ENCODE results near the gene STRN3. TPM values are rescaled to one million over a fixed set of nuclear protein-coding genes. Genes with fewer than 3 reads are reported as not detected.
"Not testable (repeated sequence)": the region's sequence is repeated elsewhere in the genome, so short reads cannot be mapped to it uniquely, and the experiment has no call there.

STRN3 gene
- total RNA-seq, 4 donors from 2014 or later = 21.5 to 50.0 (median 29.5) TPM

DNA sequence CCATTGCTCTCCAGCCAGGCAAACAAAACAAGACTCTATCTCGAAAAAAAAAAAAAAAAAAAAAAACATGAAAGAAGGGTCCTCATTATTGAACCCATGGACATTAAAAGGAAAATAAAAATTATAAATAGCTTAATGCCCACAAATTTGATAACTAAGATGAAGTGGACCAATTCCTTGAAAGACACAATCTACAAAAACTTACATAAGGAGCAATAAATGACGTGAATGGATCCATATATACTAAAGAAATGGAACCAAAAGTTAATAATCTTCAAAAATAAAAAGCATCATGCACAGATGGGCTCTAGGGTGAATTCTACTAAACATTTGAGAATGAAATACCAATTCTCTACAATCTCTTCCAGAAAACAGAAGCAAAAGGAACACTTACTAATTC is 48.4 kb downstream of the STRN3 start:
- Histone ChIP-seq H3K4me1 (peaks cover 31% of the 10 kb centered on the region), H3K4me3 (no peak overlapping the region), H3K9me3 (no peaks in the 10 kb centered on the region), H3K27ac (no peak overlapping the region), H3K27me3 (no peaks in the 10 kb centered on the region), H3K36me3 (no peaks in the 10 kb centered on the region)
- 77% methylated on average over 2 of the region's 2 CpGs for WGBS
- DNase-seq (ENCODE audit: low spot score in 2 of 2) = no peak
- TF ChIP-seq EP300 (IDR thresholded peaks at IDR 0.05) (no peak), POLR2A (IDR thresholded peaks at IDR 0.05) (no peak), POLR2AphosphoS5 (IDR thresholded peaks at IDR 0.05) (no peak)
- TF ChIP-seq, protein P1, sequence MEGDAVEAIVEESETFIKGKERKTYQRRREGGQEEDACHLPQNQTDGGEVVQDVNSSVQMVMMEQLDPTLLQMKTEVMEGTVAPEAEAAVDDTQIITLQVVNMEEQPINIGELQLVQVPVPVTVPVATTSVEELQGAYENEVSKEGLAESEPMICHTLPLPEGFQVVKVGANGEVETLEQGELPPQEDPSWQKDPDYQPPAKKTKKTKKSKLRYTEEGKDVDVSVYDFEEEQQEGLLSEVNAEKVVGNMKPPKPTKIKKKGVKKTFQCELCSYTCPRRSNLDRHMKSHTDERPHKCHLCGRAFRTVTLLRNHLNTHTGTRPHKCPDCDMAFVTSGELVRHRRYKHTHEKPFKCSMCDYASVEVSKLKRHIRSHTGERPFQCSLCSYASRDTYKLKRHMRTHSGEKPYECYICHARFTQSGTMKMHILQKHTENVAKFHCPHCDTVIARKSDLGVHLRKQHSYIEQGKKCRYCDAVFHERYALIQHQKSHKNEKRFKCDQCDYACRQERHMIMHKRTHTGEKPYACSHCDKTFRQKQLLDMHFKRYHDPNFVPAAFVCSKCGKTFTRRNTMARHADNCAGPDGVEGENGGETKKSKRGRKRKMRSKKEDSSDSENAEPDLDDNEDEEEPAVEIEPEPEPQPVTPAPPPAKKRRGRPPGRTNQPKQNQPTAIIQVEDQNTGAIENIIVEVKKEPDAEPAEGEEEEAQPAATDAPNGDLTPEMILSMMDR (IDR thresholded peaks at IDR 0.05) = no peak

DNA sequence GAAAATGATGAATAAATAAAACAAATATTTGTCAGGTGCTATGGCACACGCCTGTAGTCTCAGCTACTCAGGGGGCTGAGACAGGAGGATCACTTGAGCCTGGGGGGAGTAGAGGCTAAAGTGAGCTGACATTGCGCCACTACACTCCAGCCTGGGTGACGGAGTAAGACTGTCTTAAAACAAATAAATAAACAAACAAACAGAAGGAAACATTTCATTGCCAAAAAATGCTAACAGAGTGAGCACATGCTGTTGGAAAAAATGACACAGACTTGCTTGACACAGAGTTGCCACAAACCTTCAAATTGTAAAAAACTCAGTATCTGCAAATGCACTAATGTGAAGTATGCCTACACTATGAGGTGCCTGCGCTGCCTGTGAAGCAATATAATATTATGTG is 51.6 kb downstream of the STRN3 start:
- peaks cover 29% of the 10 kb centered on the region for H3K4me1 ChIP-seq

DNA sequence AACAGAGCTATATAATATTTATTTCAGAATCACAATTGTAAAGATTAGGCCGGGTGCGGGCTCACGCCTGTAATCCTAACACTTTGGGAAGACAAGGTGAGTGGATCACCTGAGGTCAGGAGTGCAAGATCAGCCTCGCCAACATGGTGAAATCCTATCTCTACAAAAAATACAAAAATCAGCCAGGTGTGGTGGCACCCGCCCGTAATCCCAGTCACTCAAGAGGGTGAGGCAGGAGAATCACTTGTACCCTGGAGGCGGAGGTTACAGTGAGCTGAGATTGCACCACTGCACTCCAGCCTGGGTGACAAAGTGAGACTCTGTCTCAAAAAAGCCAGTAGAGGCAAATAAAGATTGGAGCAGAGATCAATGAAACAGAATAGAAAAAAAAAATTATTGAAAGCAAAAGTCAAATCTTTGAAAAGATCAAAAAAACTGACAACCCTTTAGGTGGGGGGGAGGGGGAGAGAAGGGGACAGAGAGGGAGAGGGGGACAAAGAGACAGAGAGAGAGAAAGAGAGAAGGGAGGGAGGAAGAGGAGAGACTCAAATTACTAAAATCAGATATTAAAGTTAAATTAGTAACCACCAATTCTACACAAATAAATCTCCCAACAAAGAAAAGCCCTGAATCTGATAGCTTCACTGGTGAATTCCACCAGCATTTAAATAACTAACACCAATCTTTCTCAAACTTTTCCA is 53.1 kb downstream of the STRN3 start:
- Histone ChIP-seq H3K27ac (no peak overlapping the region), H3K4me1 (peaks cover 29% of the 10 kb centered on the region), H3K9me3 (no peaks in the 10 kb centered on the region), H3K27me3 (no peaks in the 10 kb centered on the region), H3K4me3 (no peak overlapping the region), H3K36me3 (no peaks in the 10 kb centered on the region)
- no peak for DNase-seq (ENCODE audit: low spot score in 2 of 2)
- TF ChIP-seq EP300 (IDR thresholded peaks at IDR 0.05) (no peak), POLR2AphosphoS5 (IDR thresholded peaks at IDR 0.05) (no peak), POLR2A (IDR thresholded peaks at IDR 0.05) (no peak)
- TF ChIP-seq, protein P1 (IDR thresholded peaks at IDR 0.05) = no peak
- 81% methylated on average over 7 of the region's 7 CpGs for WGBS

More for the DNA sequence above, 51.6 kb downstream of the STRN3 start:
- H3K4me3 ChIP-seq = no peak overlapping the region
- DNase-seq (ENCODE audit: low spot score in 2 of 2) = no peak
- TF ChIP-seq EP300 (IDR thresholded peaks at IDR 0.05) (no peak), POLR2A (IDR thresholded peaks at IDR 0.05) (no peak), POLR2AphosphoS5 (IDR thresholded peaks at IDR 0.05) (no peak)
- TF ChIP-seq, protein P1 (IDR thresholded peaks at IDR 0.05) = no peak
- 80% methylated on average over 4 of the region's 4 CpGs for WGBS
- H3K27ac ChIP-seq = no peak overlapping the region
- H3K9me3 ChIP-seq = no peaks in the 10 kb centered on the region
- no peaks in the 10 kb centered on the region for H3K27me3 ChIP-seq
- H3K36me3 ChIP-seq = no peaks in the 10 kb centered on the region

DNA sequence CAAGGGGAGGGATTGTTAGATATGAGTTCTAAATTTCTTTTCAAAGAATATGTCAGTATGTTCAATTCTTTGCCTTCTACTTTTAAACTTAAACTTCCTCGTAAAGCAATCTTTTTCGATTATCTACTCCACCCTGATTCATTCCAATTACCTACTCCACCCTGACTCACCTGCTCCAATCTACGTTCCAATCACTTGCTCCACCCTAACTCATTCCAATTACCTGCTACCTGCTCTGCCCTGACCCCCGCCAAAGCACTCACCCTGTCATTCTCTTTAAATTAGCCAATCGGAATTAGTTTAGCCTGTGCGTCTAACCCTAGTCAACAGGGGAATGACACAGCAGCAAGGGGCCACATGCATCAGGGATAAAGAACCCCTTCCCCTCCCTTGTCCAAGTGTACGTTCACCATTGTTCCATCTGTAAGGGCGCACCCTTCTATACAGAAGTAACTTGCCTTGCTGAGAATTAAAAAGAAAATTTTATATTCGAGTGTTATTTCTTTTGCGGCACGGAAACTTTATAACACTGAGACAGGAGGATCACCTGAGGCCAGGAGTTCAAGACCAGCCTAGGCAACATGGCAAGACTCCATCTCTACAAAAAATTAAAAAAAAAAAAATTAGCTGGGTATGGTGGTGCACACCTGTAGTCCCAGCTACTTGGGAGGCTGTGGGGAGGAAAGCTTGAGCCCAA is 54.0 kb downstream of the STRN3 start:
- H3K36me3 ChIP-seq; H3K27me3 ChIP-seq; H3K4me3 ChIP-seq; H3K27ac ChIP-seq; DNase-seq (ENCODE audit: low spot score in 2 of 2); H3K9me3 ChIP-seq: not testable (repeated sequence)
- peaks cover 29% of the 10 kb centered on the region for H3K4me1 ChIP-seq
- 92% methylated on average over 11 of the region's 11 CpGs for WGBS

DNA sequence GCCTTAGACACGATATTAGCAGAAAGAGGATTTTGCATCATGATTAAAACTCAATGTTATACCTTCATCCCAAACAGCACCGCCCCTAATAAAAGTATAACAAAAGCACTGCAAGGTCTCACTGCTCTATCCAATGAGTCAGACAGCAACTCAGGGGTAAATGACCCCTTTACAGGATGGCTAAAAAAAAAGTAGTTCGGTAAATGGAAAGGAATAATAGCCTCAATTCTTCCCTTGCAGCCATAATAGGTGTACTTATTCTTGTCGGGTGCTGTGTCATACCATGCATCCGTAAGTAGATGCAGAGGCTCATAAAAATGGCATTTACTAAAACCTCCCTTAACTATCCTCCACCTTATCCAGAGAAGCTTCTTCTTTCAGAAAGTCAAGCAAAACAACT is 54.6 kb downstream of the STRN3 start:
- WGBS = 92% methylated on average over 5 of the region's 5 CpGs

DNA sequence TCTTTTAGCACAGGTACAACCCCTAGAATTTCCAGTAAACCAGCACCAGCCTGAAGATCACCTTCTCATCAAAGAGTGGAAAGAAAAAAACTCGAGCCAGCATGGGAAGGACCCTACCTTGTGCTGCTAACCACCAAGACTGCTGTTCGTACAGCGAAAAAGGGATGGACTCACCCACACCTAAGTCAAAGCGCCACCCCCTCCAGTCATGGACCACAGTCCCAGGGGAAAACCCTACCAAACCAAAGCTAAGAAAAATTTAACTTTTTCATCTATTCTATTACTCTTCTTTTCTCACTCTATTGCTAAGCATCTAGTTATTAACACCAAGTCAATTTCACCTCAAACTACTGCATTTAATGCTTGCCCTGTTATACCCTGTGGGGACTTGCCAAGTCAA is 56.4 kb downstream of the STRN3 start:
- not testable (repeated sequence) for DNase-seq (ENCODE audit: low spot score in 2 of 2); H3K27ac ChIP-seq; H3K36me3 ChIP-seq; H3K27me3 ChIP-seq; H3K4me3 ChIP-seq
- H3K4me1 ChIP-seq = peaks cover 20% of the 10 kb centered on the region
- 90% methylated on average over 4 of the region's 4 CpGs for WGBS
- peaks cover 16% of the 10 kb centered on the region for H3K9me3 ChIP-seq

More for the DNA sequence above, 54.6 kb downstream of the STRN3 start:
- DNase-seq (ENCODE audit: low spot score in 2 of 2) = no peak
- peaks cover 4% of the 10 kb centered on the region for H3K36me3 ChIP-seq
- H3K27me3 ChIP-seq = no peaks in the 10 kb centered on the region
- peaks cover 26% of the 10 kb centered on the region for H3K4me1 ChIP-seq
- H3K4me3 ChIP-seq = no peak overlapping the region
- TF ChIP-seq POLR2AphosphoS5 (IDR thresholded peaks at IDR 0.05) (no peak), EP300 (IDR thresholded peaks at IDR 0.05) (no peak), POLR2A (IDR thresholded peaks at IDR 0.05) (no peak)
- TF ChIP-seq, protein P1 (IDR thresholded peaks at IDR 0.05) = no peak
- no peak overlapping the region for H3K27ac ChIP-seq
- peaks cover 5% of the 10 kb centered on the region for H3K9me3 ChIP-seq

DNA sequence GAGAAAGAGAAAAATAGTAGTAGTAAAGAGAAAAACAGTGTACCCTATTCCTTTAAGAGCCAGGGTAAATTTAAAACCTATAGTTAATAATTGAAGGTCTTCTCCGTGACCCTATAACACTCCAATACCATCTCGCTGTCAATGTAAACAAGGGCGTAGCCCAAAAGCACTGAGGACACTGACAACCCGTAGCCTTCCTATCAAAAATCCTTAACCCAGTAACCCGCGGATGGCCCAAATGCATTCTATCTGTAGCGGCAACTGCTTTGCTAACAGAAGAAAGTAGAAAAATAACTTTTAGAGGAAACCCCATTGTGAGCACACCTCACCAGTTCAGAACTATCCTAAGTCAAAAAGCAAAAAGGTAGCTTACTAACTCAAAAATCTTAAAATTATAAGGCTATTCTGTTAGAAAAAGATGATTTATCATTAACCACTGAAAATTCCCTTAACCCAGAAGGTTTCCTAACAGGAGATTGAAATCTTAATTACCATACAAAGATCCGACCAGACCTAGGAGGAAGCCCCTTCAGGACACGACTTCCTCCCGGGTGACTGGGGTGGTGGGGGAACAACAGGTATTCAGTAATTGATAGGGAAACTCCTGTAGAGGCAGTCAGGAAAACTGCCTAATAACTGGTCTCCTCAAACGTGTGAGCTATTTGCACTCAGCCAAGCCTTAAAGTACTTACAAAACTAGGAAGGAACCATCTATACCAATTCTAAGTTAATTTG is 58.6 kb downstream of the STRN3 start:
- not testable (repeated sequence) for DNase-seq (ENCODE audit: low spot score in 2 of 2); H3K27ac ChIP-seq; H3K27me3 ChIP-seq; H3K4me1 ChIP-seq; H3K4me3 ChIP-seq
- WGBS = 92% methylated on average over 11 of the region's 11 CpGs
- Histone ChIP-seq H3K36me3 (peaks cover 13% of the 10 kb centered on the region), H3K9me3 (peaks cover 16% of the 10 kb centered on the region)
